Measurements from ENCODE around the gene PDHA2.

The PDHA2 gene

DNA sequence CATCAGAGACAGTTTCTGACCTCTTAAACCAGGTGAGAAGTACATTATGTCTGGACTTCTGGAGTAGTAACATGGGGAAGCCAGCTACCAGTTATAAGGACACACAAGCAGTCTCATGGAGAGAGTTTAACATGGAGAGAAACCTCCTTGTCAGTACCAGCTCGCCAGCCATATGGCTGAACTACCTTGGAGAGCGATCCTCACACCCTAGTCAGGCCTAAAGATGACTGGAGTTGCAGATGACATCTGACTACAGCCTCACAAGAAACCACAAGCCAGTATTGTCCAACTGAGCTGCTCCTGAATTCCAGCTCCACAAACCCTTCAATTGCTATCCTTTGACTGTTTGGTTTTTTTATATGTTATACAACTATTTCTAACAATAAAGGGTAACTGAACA, 49.8 kb downstream of the PDHA2 start:
- Histone ChIP-seq H3K9me3 (no peaks in the 10 kb centered on the region), H3K27me3 (no peaks in the 10 kb centered on the region), H3K4me3 (no peak overlapping the region), H3K27ac (no peak overlapping the region), H3K36me3 (no peaks in the 10 kb centered on the region), H3K4me1 (no peaks in the 10 kb centered on the region)
- TF ChIP-seq, protein P1, sequence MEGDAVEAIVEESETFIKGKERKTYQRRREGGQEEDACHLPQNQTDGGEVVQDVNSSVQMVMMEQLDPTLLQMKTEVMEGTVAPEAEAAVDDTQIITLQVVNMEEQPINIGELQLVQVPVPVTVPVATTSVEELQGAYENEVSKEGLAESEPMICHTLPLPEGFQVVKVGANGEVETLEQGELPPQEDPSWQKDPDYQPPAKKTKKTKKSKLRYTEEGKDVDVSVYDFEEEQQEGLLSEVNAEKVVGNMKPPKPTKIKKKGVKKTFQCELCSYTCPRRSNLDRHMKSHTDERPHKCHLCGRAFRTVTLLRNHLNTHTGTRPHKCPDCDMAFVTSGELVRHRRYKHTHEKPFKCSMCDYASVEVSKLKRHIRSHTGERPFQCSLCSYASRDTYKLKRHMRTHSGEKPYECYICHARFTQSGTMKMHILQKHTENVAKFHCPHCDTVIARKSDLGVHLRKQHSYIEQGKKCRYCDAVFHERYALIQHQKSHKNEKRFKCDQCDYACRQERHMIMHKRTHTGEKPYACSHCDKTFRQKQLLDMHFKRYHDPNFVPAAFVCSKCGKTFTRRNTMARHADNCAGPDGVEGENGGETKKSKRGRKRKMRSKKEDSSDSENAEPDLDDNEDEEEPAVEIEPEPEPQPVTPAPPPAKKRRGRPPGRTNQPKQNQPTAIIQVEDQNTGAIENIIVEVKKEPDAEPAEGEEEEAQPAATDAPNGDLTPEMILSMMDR (IDR thresholded peaks at IDR 0.05): no peak
- intact Hi-C loops (cut with DNase I; ENCODE audit: low total_unique reads): no loop called here
- no peak for DNase-seq
